Suprapubic skin (tissue), 4 donors: Measurements from ENCODE around the gene ZFAND3. TPM values are rescaled to one million over a fixed set of nuclear protein-coding genes. Genes with fewer than 3 reads are reported as not detected.
"Not testable (repeated sequence)": the region's sequence is repeated elsewhere in the genome, so short reads cannot be mapped to it uniquely, and the experiment has no call there.

ENCODE experiments used
- DNase-seq, 2 donors: peaks; one replicate each; pipeline ENCODE4 v3.0.0-alpha.2; 2019; ENCODE audit warnings: low spot score in 2 of 2
- H3K27ac ChIP-seq: fragments of 200-600 bp; sonication (generic); one replicate; pipeline ENCODE4 v1.5.1; 2019
- H3K27me3 ChIP-seq: fragments of 200-600 bp; sonication (generic); one replicate; pipeline ENCODE4 v1.5.1; 2019
- H3K36me3 ChIP-seq: fragments of 200-600 bp; sonication (generic); one replicate; pipeline ENCODE4 v1.5.1; 2019
- H3K4me1 ChIP-seq: fragments of 200-600 bp; sonication (generic); one replicate; pipeline ENCODE4 v1.5.1; 2019
- H3K4me3 ChIP-seq: fragments of 200-600 bp; sonication (generic); one replicate; pipeline ENCODE4 v1.5.1; 2019; ENCODE audit warnings: mild to moderate bottlenecking
- H3K9me3 ChIP-seq: fragments of 200-600 bp; sonication (generic); one replicate; pipeline ENCODE4 v1.5.1; 2019
- CTCF ChIP-seq, 2 donors: fragments of 200-600 bp in 1 of 2; fragments of 450-650 bp in 1 of 2; sonication (generic) in 1 of 2; IDR thresholded peaks; one replicate each; pipeline ENCODE4 v1.5.1; 2016 to 2019; ENCODE audit warnings: antibody characterized with exemption in 2 of 2, mild to moderate bottlenecking in 1 of 2, moderate library complexity in 1 of 2
- EP300 ChIP-seq: sonication (generic); formaldehyde crosslinking; IDR thresholded peaks from one replicate; pipeline ENCODE4 v1.6.1; 2017; ENCODE audit warnings: antibody characterized with exemption
- POLR2A ChIP-seq, 2 donors: fragments of 450-650 bp; IDR thresholded peaks; one replicate each; pipeline ENCODE4 v1.6.1; 2017; ENCODE audit warnings: antibody characterized with exemption in 2 of 2, mild to moderate bottlenecking in 2 of 2, moderate library complexity in 2 of 2
- POLR2AphosphoS5 ChIP-seq, 3 donors: sonication (generic); formaldehyde crosslinking; IDR thresholded peaks; one replicate each; pipeline ENCODE4 v1.6.1; 2017; ENCODE audit warnings: antibody characterized with exemption in 3 of 3
- whole genome bisulfite sequencing: methylation state at CpG from one replicate; pipeline ENCODE4 v1.1.5; 2018; 5-methylcytosine and 5-hydroxymethylcytosine counted together
- total RNA-seq, 4 donors: library from RNA; depleted of rRNA; stranded (reverse); fragments of >200 nt; gene quantifications; one replicate each; pipeline ENCODE4 v1.1.0, GENCODE V29; 2016

The ZFAND3 gene
- total RNA-seq, 4 donors from 2014 or later: 31.1 to 41.0 (median 36.3) TPM

GRCh38 chr6:38047562-38047961 is 228.0 kb downstream of the ZFAND3 start:
- TF ChIP-seq EP300 (no peak), POLR2A (IDR thresholded peaks at IDR 0.05) (no peak), CTCF (IDR thresholded peaks at IDR 0.05) (no peak)
- DNase-seq: no peak
- no peaks in the 10 kb centered on the region for H3K27me3 ChIP-seq
- no peaks in the 10 kb centered on the region for H3K9me3 ChIP-seq
- H3K4me3 ChIP-seq: no peak overlapping the region
- 89% methylated on average over 4 of the region's 4 CpGs for WGBS
- H3K4me1 ChIP-seq: no peaks in the 10 kb centered on the region
- no peak overlapping the region for H3K27ac ChIP-seq
- no peaks in the 10 kb centered on the region for H3K36me3 ChIP-seq

- not testable (repeated sequence) for H3K36me3 ChIP-seq, H3K4me1 ChIP-seq, DNase-seq, H3K27me3 ChIP-seq, H3K27ac ChIP-seq, H3K9me3 ChIP-seq, H3K4me3 ChIP-seq
- 94% methylated on average over 9 of the region's 9 CpGs for WGBS
Measured at GRCh38 chr6:38049861-38050397, 230.4 kb downstream of the ZFAND3 start.

- no peak for TF ChIP-seq POLR2AphosphoS5 (IDR thresholded peaks at IDR 0.05)
- no peak for TF ChIP-seq CTCF (IDR thresholded peaks at IDR 0.05)
- TF ChIP-seq POLR2A (IDR thresholded peaks at IDR 0.05): no peak
- TF ChIP-seq EP300: no peak
- 50% methylated on average over 1 of the region's 1 CpG for WGBS
Measured at GRCh38 chr6:38051819-38052434, 232.4 kb downstream of the ZFAND3 start.

GRCh38 chr6:38054527-38055202 is 235.1 kb downstream of the ZFAND3 start:
- H3K4me3 ChIP-seq: no peak overlapping the region
- no peak for DNase-seq
- WGBS: 90% methylated on average over 4 of the region's 4 CpGs
- H3K4me1 ChIP-seq: no peaks in the 10 kb centered on the region
- H3K27ac ChIP-seq: no peak overlapping the region
- no peaks in the 10 kb centered on the region for H3K9me3 ChIP-seq
- no peak for TF ChIP-seq POLR2AphosphoS5 (IDR thresholded peaks at IDR 0.05)
- TF ChIP-seq POLR2A (IDR thresholded peaks at IDR 0.05): no peak
- TF ChIP-seq EP300: no peak
- TF ChIP-seq CTCF (IDR thresholded peaks at IDR 0.05): no peak
- no peaks in the 10 kb centered on the region for H3K36me3 ChIP-seq
- H3K27me3 ChIP-seq: no peaks in the 10 kb centered on the region

More at GRCh38 chr6:38051819-38052434, 232.4 kb downstream of the ZFAND3 start:
- Histone ChIP-seq H3K27me3 (no peaks in the 10 kb centered on the region), H3K27ac (no peak overlapping the region), H3K36me3 (no peaks in the 10 kb centered on the region), H3K4me3 (no peak overlapping the region), H3K9me3 (no peaks in the 10 kb centered on the region), H3K4me1 (no peaks in the 10 kb centered on the region)
- no peak for DNase-seq

- 90% methylated on average over 1 of the region's 1 CpG for WGBS
- no peak overlapping the region for H3K4me3 ChIP-seq
- H3K36me3 ChIP-seq: no peaks in the 10 kb centered on the region
- no peak overlapping the region for H3K27ac ChIP-seq
- H3K4me1 ChIP-seq: no peaks in the 10 kb centered on the region
- DNase-seq: no peak
- no peaks in the 10 kb centered on the region for H3K27me3 ChIP-seq
- no peak for TF ChIP-seq CTCF (IDR thresholded peaks at IDR 0.05)
- TF ChIP-seq POLR2AphosphoS5 (IDR thresholded peaks at IDR 0.05): no peak
- TF ChIP-seq POLR2A (IDR thresholded peaks at IDR 0.05): no peak
- no peak for TF ChIP-seq EP300
- no peaks in the 10 kb centered on the region for H3K9me3 ChIP-seq
Measured at GRCh38 chr6:38055203-38055589, 235.7 kb downstream of the ZFAND3 start.
